ENCODE results near the gene TARS3.
"Not testable (repeated sequence)": the region's sequence is repeated elsewhere in the genome, so short reads cannot be mapped to it uniquely, and the experiment has no call there.

Gene TARS3
- total RNA-seq, result 52.5 reads per million, percentile 69 among the genes with 10 or more reads in this experiment

DNA sequence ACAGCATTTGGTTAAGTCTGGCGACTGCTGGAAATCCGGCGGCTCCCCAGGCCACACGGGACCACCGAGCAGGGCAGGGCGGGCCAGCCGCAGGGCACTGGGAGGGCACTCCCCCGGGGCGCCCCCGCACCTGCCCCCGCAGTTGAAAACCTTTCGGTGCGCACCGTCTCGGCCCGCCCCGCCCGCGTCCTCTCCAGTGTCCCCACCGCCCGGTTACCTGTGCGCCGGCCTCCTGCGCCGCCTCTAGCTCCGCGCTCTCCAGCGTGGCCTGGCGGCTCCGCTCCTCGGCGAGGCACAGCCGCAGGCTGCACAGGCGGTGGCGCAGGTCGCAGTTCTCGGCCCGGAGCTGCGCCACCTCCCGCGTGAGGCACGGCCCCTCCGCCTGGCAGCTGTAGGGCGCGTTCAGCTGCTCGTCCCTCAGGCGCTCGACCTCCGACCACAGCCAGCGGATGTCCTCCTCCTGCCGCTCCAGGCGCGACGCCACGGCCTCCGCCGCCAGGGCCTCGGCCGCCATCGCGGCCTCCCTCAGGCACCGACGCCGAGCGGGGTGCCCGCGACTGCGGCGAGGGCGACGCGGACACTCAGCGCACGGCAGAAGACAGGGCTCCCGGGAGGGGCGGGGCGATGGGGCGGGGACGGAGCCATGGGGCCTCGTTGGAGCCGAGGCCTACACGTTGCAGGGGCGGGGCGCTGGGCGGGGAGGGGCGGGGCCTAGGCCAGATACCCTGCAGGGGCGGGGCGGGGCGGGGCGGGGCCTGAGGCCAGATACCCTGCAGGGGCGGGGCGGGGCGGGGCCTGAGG lies at the start of gene TARS3:
TARS3 (minus strand) TSS at position 600 of the 801 bp plus-strand sequence; CDS start at position 514, 86 bp downstream.
- DNase-seq, result peak; percentile 93

DNA sequence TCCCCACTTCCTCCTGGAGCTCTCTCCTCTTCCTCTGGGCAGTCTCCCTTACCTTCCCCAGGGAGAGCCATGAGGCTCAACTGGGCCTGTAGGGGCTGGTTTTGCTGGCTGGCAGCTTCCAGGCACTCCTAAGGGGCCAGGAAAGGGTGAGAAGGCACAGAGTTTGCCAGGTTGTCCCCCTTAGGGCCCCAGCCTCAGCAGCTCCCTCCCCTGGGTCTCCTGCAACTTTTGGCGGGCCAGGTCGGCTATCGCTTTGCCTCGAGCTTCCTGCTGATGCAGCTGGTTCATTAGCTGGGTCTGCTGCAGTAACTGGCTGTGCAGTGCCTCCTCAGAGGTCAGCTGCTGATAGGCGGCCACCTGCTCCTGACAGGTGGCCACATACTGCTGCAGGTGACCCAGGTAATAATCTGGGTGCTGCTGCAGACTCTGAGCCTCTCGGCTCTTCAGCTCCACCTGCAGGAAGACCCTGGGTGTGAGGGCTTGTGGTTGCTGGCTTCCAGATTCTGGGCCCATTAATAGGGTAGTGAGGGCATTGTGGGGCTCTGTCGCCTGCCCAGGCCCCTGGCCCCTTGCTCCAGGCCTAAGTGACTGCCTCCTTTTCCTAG lies 49.3 kb upstream of the TARS3 start:
- no peak for DNase-seq

DNA sequence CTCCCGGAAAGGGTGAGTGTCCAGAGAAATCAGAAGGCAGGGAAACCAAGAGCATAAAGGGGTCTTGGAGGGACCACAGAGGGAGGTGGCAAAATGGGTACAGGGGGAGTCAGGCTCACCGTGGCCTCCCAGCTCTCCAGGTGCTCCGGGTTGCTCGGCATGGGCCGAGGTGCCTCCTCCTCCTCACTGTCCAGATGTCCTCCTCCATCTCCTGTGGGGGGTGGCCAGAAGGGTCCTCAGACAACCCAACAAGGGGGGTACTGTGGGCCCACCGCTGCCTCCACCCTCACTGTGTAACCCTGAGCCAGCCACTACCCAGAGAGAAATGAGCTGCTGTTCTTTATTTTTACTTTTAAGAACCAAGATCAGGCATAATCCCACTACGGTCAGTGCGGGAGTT lies 48.6 kb upstream of the TARS3 start:
- no peak for DNase-seq

DNA sequence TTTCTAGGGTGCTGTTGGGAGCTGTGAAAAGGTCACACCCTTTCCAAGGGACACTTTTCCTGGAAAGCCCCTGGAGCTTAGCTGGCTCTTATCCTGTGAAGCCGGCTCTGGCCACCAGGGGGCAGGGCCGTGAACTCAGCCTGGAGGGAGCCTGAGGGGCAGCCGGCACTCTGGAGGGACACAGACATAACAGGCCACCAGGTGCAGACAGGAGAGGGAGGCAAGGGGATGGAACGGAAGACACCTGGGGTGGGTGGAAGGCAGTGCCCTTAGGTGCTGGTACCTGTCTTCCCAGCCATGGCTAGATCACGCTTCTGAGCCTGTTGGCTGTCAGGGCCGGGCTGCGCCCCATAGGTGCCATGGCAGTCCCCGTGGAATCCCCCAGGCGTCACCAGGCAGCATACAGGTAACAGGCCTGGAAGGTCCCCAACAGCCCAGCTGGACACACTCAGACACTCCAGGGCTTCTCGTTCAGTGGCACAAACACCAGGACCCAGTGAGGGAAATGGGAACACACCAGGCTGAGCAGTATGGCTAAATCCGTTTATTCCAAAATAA lies 42.9 kb upstream of the TARS3 start:
- not testable (repeated sequence) for DNase-seq

DNA sequence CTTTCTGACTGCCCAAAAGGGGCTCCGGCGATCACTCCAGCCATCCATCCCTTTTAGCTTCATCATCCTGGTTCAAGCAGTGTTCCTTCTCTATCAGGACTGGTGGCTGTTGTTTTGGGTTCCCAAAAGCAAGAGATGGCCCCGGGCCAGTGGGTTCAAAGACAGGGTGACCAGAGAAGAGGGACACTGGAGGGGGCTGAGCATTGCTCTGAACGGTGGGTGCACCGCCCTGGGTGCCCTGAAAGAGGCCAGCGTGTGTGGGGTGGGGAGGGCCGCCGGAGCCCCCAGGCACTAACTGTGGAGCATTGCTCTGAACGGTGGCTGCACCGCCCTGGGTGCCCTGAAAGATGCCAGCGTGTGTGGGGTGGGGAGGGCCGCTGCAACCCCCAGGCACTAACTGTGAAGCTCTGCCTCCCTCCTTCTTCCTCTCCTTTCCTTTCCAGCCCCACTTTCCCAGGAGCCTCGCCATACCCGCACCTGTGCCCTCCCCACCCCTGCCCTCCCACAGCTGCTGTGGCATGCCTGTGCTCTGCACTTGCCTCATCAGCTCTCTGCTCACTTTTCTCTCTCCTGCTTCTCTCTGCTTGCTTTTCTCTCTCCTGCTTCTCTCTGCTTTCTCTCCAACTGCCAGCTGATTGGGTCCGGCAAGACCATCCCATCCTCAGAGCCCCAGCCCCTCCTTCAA lies 41.6 kb upstream of the TARS3 start:
- no peak for DNase-seq

GRCh38 chr15:101765340-101765671 lies 41.0 kb upstream of the TARS3 start:
- not testable (repeated sequence) for DNase-seq

- not testable (repeated sequence) for DNase-seq
These were observed 40.5 kb upstream of the TARS3 start for GRCh38 chr15:101764669-101765339.

DNA sequence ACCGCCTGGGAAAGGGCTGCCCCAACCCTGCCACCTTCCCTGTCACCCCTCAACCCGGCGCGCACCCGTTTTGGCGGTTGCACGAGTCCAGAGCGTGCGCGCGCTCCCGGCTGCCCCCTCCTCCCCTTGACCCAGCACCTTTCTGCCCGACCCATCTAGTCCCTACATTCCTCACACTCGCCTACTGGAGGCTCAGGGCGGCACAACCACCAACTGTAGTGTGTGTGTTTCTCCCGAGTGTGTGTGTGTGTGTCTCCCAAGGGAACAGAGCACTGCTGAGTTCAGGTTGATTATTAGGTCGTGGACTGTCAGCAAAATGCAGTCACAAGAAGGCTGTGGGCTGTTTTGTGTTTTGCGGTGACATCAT lies 22.4 kb upstream of the TARS3 start:
- DNase-seq, result not testable (repeated sequence)

DNA sequence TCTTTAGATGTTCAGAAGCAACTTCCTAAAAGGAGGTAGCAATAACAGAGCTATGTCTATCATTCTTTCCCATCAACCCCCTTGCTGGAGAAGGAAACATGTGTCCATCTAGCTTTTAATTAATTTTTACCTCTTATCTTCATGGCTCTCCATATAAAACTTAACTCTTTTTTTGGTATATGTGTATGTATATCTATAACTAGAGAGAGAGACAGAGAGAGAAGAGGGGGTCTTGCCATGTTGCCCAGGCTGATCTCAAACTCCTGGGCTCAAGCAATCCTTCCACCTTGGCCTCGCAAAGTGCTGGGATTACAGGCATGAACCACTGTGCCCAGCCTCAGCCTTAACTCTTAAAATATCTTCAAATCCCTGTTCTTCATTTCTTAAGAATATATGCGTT lies 10.6 kb upstream of the TARS3 start:
- not testable (repeated sequence) for DNase-seq

- no peak for DNase-seq
These were observed 9.3 kb upstream of the TARS3 start for GRCh38 chr15:101733545-101733944.

GRCh38 chr15:101732772-101733171 lies 8.5 kb upstream of the TARS3 start:
- no peak for DNase-seq

GRCh38 chr15:101731746-101732145 lies 7.5 kb upstream of the TARS3 start:
- no peak for DNase-seq

GRCh38 chr15:101727186-101727585 lies 2.9 kb upstream of the TARS3 start:
- DNase-seq, result no peak

- DNase-seq, result no peak
These were observed 800 bp upstream of the TARS3 start for GRCh38 chr15:101725073-101725472.

DNA sequence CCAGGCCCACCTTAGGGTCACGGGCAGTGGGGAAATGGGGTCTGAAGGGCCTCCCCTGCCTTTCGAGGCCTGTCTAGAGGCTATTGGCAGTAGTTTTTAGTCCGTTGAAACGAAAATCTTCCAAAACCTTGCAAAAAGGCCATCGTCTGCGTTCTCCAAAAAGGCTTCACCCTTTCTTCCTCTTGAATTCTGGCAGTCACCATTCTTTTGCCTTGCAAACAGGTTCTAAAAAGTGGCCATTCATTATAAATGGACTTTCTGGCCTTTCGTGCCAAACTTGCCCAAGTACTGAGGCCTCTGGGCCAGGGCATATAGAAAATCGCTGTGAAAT lies 367 bp upstream of the TARS3 start:
- DNase-seq, result no peak

- DNase-seq, result peak; percentile 9
These were observed 951 bp downstream of the TARS3 start for GRCh38 chr15:101723171-101723873.

DNA sequence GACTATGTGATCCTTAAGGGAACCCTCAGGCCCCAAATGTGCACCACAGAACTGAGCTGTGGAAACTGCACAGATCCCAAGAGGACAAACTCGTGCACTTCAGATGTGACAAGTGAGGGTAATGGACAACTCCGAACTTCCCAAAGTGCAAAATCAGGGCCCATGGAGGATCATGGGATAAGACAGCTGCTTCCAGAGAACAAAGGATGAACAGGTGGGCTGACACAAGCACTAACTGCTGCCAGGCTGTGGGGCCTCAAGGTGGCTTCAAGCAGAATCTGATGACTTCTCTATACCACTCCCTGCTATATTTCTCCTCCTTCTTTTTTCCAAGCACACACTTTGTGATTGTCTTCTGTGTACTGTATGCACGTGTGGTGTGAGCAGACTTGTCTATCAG lies 5.4 kb downstream of the TARS3 start:
- DNase-seq, result no peak

- DNase-seq, result no peak
These were observed 12.2 kb downstream of the TARS3 start for GRCh38 chr15:101712078-101712477.

DNA sequence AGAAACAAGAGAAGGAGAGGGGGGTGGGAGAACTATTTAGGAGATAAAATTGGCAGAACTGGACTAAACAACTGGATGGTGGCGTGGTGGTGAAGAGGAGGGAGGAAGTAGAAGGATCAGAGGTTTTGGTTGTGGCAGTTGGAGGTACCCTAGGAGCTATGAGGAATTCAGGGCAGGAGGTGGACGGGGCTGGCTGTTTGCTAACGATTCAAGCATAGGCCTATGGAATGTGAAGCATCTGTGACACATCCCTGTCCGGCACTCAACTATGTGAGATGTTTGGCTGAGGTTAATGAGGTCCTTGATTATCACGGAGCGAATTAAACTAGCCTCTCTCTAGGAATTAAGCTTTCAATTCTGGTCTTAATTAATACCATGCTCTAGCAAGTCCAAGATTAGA lies 13.5 kb downstream of the TARS3 start:
- no peak for DNase-seq

GRCh38 chr15:101709466-101709865 lies 14.8 kb downstream of the TARS3 start:
- no peak for DNase-seq

- DNase-seq, result no peak
These were observed 16.3 kb downstream of the TARS3 start for GRCh38 chr15:101707983-101708382.

GRCh38 chr15:101702077-101702476 lies 22.2 kb downstream of the TARS3 start:
- no peak for DNase-seq

GRCh38 chr15:101698314-101698713 lies 26.0 kb downstream of the TARS3 start:
- no peak for DNase-seq
